SK-N-SH treated with all-trans-retinoic acid at 6 μM for 48 hours (cell line): ENCODE measurements around the gene MCEMP1.

ENCODE experiments used
- ATAC-seq: fragments of 200-7000 bp; cut with Tn5 transposase; 3 replicates; pipeline ENCODE4 v1.9.1; 2020; ENCODE audit warnings: mild to moderate bottlenecking, moderate library complexity
- ARNTL ChIP-seq: fragments of 450-650 bp; formaldehyde crosslinking; IDR thresholded peaks from 2 replicates; pipeline ENCODE4 v1.5.0; 2020; ENCODE audit warnings: low read depth, mild to moderate bottlenecking, moderate library complexity, borderline replicate concordance
- BACH2 ChIP-seq: fragments of 250-450 bp; sonication (Bioruptor Pico); IDR thresholded peaks from 2 replicates; pipeline ENCODE4 v1.9.0; 2021; ENCODE audit warnings: mild to moderate bottlenecking, borderline replicate concordance
- CSDC2 ChIP-seq: fragments of 250-450 bp; sonication (Bioruptor Pico); IDR thresholded peaks from 2 replicates; pipeline ENCODE4 v1.5.0; 2020; ENCODE audit warnings: mild to moderate bottlenecking, moderate library complexity
- ESRRG ChIP-seq: fragments of 250-450 bp; sonication (Bioruptor Pico); IDR thresholded peaks from 2 replicates; pipeline ENCODE4 v1.6.1; 2021; ENCODE audit warnings: mild to moderate bottlenecking
- GLIS3 ChIP-seq: fragments of 250-450 bp; sonication (Bioruptor Pico); IDR thresholded peaks from 2 replicates; pipeline ENCODE4 v1.5.0; 2020; ENCODE audit warnings: mild to moderate bottlenecking, moderate library complexity
- ISL1 ChIP-seq: fragments of 250-450 bp; sonication (Bioruptor Pico); IDR thresholded peaks from 2 replicates; pipeline ENCODE4 v2.1.2; 2022; ENCODE audit warnings: mild to moderate bottlenecking, moderate library complexity
- PPARA ChIP-seq: fragments of 250-450 bp; sonication (Bioruptor Pico); IDR thresholded peaks from 2 replicates; pipeline ENCODE4 v1.5.0; 2020; ENCODE audit warnings: mild to moderate bottlenecking, borderline replicate concordance
- RARB ChIP-seq: fragments of 250-450 bp; sonication (Bioruptor Pico); IDR thresholded peaks from 2 replicates; pipeline ENCODE4 v1.8.0; 2021; ENCODE audit warnings: mild to moderate bottlenecking, moderate library complexity
- TCF4 ChIP-seq: fragments of 250-450 bp; sonication (Bioruptor Pico); IDR thresholded peaks from 2 replicates; pipeline ENCODE4 v1.8.0; 2021; ENCODE audit warnings: mild to moderate bottlenecking, moderate library complexity, borderline replicate concordance
- TOX ChIP-seq: fragments of 250-450 bp; sonication (Bioruptor Pico); IDR thresholded peaks from 2 replicates; pipeline ENCODE4 v1.8.0; 2021; ENCODE audit warnings: mild to moderate bottlenecking, moderate library complexity, borderline replicate concordance
- ZC3H10 ChIP-seq: fragments of 250-450 bp; sonication (Bioruptor Pico); IDR thresholded peaks from 2 replicates; pipeline ENCODE4 v1.5.1; 2021; ENCODE audit warnings: mild to moderate bottlenecking, moderate library complexity
- ZFP3 ChIP-seq: fragments of 250-450 bp; sonication (Bioruptor Pico); IDR thresholded peaks from 2 replicates; pipeline ENCODE4 v1.5.0; 2020; ENCODE audit warnings: mild to moderate bottlenecking, moderate library complexity
- ZNF565 ChIP-seq: fragments of 450-650 bp; formaldehyde crosslinking; conservative IDR thresholded peaks from 2 replicates; pipeline ENCODE4 v1.5.0; 2020; ENCODE audit warnings: low read depth, mild to moderate bottlenecking, moderate library complexity
- ZNF70 ChIP-seq: fragments of 450-650 bp; formaldehyde crosslinking; IDR thresholded peaks from 2 replicates; pipeline ENCODE4 v1.5.0; 2020; ENCODE audit warnings: mild to moderate bottlenecking, moderate library complexity
- ZNF8 ChIP-seq: fragments of 450-650 bp; formaldehyde crosslinking; IDR thresholded peaks from 2 replicates; pipeline ENCODE4 v1.5.0; 2020; ENCODE audit warnings: mild to moderate bottlenecking, moderate library complexity
- TF ChIP-seq, protein P1 (sequence below): fragments of 250-450 bp; sonication (Bioruptor Pico); IDR thresholded peaks from 2 replicates; pipeline ENCODE4 v1.8.0; 2021; ENCODE audit warnings: low read depth, mild to moderate bottlenecking, moderate library complexity, borderline replicate concordance
- TF ChIP-seq, protein P2 (sequence below): fragments of 250-450 bp; sonication (Bioruptor Pico); IDR thresholded peaks from 2 replicates; pipeline ENCODE4 v1.8.0; 2020; ENCODE audit warnings: mild to moderate bottlenecking, moderate library complexity, borderline replicate concordance
- TF ChIP-seq, protein P3 (sequence below): fragments of 250-450 bp; sonication (Bioruptor Pico); IDR thresholded peaks from 2 replicates; pipeline ENCODE4 v1.5.1; 2020; ENCODE audit warnings: low read depth, mild to moderate bottlenecking, moderate library complexity
- TF ChIP-seq, protein P4 (sequence below): fragments of 250-450 bp; sonication (Bioruptor Pico); IDR thresholded peaks from 2 replicates; pipeline ENCODE4 v1.5.1; 2021; ENCODE audit warnings: mild to moderate bottlenecking, moderate library complexity

The MCEMP1 gene

DNA sequence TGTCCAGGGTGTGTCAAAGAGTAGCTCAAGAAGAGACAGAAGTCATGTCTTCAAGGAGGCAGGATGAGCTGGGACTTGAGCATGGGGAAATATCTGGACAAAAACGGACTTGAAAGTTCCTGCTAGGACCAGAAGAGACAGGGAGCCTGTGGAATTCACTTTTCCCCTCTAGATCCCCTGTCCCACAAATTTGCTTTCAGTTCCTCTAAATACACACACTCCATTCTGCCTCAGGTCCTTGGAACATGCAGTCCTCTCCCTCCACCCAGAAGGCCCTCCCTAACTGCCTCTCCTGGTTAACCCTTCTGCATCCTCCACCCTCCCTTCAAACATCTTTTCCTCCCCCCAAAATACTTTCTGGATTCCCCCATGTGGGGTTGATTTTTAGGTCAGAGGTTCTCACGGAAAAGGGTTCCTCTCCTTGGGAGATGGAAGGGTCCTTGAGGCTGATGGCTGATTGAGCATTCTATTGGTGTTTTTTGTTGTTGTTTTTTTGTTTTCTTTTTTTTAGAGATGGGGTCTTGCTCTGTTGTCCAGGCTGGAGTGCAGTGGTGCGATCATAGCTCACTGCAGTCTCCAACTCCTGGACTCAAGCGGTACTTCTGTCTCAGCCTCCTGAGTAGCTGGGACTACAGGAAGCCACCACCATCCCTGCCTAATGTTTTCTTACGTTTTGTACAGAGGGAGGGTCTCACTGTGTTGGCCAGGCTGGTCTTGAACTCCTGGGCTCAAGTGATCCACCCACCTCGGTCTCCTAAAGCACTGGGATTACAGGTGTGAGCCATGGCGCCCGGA lies 14.9 kb upstream of the MCEMP1 start:
- TF ChIP-seq, protein P1, sequence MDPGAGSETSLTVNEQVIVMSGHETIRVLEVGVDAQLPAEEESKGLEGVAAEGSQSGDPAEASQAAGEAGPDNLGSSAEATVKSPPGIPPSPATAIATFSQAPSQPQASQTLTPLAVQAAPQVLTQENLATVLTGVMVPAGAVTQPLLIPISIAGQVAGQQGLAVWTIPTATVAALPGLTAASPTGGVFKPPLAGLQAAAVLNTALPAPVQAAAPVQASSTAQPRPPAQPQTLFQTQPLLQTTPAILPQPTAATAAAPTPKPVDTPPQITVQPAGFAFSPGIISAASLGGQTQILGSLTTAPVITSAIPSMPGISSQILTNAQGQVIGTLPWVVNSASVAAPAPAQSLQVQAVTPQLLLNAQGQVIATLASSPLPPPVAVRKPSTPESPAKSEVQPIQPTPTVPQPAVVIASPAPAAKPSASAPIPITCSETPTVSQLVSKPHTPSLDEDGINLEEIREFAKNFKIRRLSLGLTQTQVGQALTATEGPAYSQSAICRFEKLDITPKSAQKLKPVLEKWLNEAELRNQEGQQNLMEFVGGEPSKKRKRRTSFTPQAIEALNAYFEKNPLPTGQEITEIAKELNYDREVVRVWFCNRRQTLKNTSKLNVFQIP (CRISPR knock-in tag), result no peak
- no peak for TF ChIP-seq TOX (CRISPR knock-in tag)
- TF ChIP-seq BACH2 (CRISPR knock-in tag), result no peak
- TF ChIP-seq ZNF565, result no peak
- no peak for TF ChIP-seq ARNTL (CRISPR knock-in tag)
- no peak for TF ChIP-seq ISL1 (CRISPR knock-in tag)
- TF ChIP-seq, protein P2, sequence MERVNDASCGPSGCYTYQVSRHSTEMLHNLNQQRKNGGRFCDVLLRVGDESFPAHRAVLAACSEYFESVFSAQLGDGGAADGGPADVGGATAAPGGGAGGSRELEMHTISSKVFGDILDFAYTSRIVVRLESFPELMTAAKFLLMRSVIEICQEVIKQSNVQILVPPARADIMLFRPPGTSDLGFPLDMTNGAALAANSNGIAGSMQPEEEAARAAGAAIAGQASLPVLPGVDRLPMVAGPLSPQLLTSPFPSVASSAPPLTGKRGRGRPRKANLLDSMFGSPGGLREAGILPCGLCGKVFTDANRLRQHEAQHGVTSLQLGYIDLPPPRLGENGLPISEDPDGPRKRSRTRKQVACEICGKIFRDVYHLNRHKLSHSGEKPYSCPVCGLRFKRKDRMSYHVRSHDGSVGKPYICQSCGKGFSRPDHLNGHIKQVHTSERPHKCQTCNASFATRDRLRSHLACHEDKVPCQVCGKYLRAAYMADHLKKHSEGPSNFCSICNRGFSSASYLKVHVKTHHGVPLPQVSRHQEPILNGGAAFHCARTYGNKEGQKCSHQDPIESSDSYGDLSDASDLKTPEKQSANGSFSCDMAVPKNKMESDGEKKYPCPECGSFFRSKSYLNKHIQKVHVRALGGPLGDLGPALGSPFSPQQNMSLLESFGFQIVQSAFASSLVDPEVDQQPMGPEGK (CRISPR knock-in tag), result no peak
- no peak for TF ChIP-seq ESRRG
- TF ChIP-seq CSDC2 (CRISPR knock-in tag), result no peak
- TF ChIP-seq ZNF70, result no peak
- TF ChIP-seq ZC3H10, result no peak
- TF ChIP-seq, protein P3, sequence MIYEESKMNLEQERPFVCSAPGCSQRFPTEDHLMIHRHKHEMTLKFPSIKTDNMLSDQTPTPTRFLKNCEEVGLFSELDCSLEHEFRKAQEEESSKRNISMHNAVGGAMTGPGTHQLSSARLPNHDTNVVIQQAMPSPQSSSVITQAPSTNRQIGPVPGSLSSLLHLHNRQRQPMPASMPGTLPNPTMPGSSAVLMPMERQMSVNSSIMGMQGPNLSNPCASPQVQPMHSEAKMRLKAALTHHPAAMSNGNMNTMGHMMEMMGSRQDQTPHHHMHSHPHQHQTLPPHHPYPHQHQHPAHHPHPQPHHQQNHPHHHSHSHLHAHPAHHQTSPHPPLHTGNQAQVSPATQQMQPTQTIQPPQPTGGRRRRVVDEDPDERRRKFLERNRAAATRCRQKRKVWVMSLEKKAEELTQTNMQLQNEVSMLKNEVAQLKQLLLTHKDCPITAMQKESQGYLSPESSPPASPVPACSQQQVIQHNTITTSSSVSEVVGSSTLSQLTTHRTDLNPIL (CRISPR knock-in tag), result no peak
- no peak for TF ChIP-seq RARB (CRISPR knock-in tag)
- no peak for TF ChIP-seq TCF4
- TF ChIP-seq, protein P4, sequence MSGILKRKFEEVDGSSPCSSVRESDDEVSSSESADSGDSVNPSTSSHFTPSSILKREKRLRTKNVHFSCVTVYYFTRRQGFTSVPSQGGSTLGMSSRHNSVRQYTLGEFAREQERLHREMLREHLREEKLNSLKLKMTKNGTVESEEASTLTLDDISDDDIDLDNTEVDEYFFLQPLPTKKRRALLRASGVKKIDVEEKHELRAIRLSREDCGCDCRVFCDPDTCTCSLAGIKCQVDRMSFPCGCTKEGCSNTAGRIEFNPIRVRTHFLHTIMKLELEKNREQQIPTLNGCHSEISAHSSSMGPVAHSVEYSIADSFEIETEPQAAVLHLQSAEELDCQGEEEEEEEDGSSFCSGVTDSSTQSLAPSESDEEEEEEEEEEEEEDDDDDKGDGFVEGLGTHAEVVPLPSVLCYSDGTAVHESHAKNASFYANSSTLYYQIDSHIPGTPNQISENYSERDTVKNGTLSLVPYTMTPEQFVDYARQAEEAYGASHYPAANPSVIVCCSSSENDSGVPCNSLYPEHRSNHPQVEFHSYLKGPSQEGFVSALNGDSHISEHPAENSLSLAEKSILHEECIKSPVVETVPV, result no peak
- TF ChIP-seq ZFP3 (CRISPR knock-in tag), result no peak
- TF ChIP-seq PPARA (CRISPR knock-in tag), result no peak
- ATAC-seq, result no peak

DNA sequence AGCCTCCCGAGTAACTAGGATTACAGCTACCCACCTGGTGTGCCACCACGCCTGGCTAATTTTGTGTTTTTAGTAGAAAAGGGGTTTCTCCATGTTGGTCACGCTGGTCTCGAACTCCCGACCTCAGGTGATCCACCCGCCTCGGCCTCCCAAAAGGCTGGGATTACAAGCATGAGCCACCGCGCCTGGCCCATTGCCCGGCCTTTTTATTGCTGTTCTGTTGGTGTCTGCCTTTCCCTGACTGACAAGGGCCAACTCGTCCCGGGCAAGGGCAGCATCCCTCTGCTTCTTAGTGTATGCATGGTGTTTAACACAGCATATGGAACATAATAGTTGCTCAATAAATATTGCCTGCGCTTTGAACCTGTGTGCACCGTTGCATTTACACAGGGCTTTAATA lies 14.2 kb upstream of the MCEMP1 start:
- TF ChIP-seq TCF4 (no peak), ZNF8 (CRISPR knock-in tag) (no peak), TOX (CRISPR knock-in tag) (no peak), ZNF565 (no peak), ARNTL (CRISPR knock-in tag) (no peak), CSDC2 (CRISPR knock-in tag) (no peak)
- TF ChIP-seq, protein P2 (CRISPR knock-in tag), result no peak
- TF ChIP-seq, protein P4, result no peak
- ATAC-seq, result no peak

DNA sequence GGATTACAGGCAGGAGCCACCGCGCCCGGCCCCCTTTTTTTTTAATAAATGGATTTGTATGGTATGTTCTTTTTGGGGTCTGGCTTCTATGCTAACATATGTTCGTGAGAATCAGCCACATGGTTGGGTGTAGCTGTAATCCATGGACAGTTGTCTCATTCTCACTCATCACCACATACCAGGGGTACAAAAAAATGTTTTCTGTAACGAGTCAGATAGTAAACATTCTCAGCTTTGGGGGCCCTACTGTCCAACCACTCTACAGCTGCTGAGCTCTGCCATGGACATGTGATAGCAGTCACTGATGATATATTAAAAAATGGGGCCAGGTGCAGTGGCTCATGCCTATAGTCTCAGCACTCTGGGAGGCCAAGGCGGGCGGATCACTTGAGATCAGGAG lies 13.2 kb upstream of the MCEMP1 start:
- TF ChIP-seq RARB (CRISPR knock-in tag) (no peak), TCF4 (no peak), ESRRG (no peak), GLIS3 (no peak), BACH2 (CRISPR knock-in tag) (no peak), ZNF8 (CRISPR knock-in tag) (no peak), PPARA (CRISPR knock-in tag) (no peak), TOX (CRISPR knock-in tag) (no peak), ARNTL (CRISPR knock-in tag) (no peak), ISL1 (CRISPR knock-in tag) (no peak), ZFP3 (CRISPR knock-in tag) (no peak)
- TF ChIP-seq, protein P1 (CRISPR knock-in tag), result no peak
- TF ChIP-seq, protein P3 (CRISPR knock-in tag), result no peak
- TF ChIP-seq, protein P4, result no peak
- TF ChIP-seq, all 23 proteins: peak for 0
- ATAC-seq, result no peak
